AG04450 (cell line): ENCODE measurements around the gene ZNF223. TPM values are rescaled to one million over a fixed set of nuclear protein-coding genes. Genes with fewer than 3 reads are reported as not detected.

Experiments used
- CTCF ChIA-PET: fragments of 300-600, 350-600 bp; formaldehyde crosslinking; extraction: SDS; loops from one replicate; lab custom pipeline; 2022; ENCODE audit warnings: antibody characterized with exemption, inconsistent platforms; lab: Charles Lee
- POLR2A ChIA-PET: fragments of 350-600 bp; formaldehyde crosslinking; extraction: SDS; loops from one replicate; lab custom pipeline; 2021; ENCODE audit warnings: antibody characterized with exemption, inconsistent platforms; lab: Yijun Ruan, JAX
- DNase-seq: peaks from one replicate; pipeline ENCODE4 v3.0.0-alpha.2; 2011; ENCODE audit warnings: low read depth, low spot score
- H3K27ac ChIP-seq: one replicate; pipeline ENCODE4 v1.5.1; 2012; ENCODE audit warnings: low read depth, low read length, control low read depth
- H3K27me3 ChIP-seq: one replicate; pipeline ENCODE4 v1.6.0; 2012; ENCODE audit warnings: low read length; ENCODE audit not compliant: control insufficient read depth, insufficient read depth
- H3K4me3 ChIP-seq: 2 replicates; pipeline ENCODE4 v1.5.1; 2011; ENCODE audit warnings: mild to moderate bottlenecking, low read depth, low read length, control low read depth
- H3K9me3 ChIP-seq: 2 replicates; pipeline ENCODE4 v1.5.1; 2012; ENCODE audit warnings: low read length; ENCODE audit not compliant: control insufficient read depth, insufficient read depth
- polyA minus RNA-seq: library from RNA; depleted of rRNA, polyadenylated mRNA; stranded (reverse); fragments of >200 nt; gene quantifications from 2 replicates; pipeline ENCODE4 v1.2.3, GENCODE V29; 2011; rRNA and poly(A)+ RNA removed
- polyA plus RNA-seq: library from polyadenylated mRNA; depleted of rRNA; stranded (reverse); fragments of >200 nt; gene quantifications from 2 replicates; pipeline ENCODE4 v1.2.3, GENCODE V29; 2011; rRNA removed
- TF ChIP-seq, protein P1 (sequence below): IDR thresholded peaks from 2 replicates; pipeline ENCODE4 v1.5.1; 2011; ENCODE audit warnings: low read depth, low read length, control low read depth, inconsistent platforms

The ZNF223 gene
- 4.2 and 5.3 TPM in 2 replicates for polyA plus RNA-seq
- polyA minus RNA-seq: 6.0 and 10.3 TPM in 2 replicates

DNA sequence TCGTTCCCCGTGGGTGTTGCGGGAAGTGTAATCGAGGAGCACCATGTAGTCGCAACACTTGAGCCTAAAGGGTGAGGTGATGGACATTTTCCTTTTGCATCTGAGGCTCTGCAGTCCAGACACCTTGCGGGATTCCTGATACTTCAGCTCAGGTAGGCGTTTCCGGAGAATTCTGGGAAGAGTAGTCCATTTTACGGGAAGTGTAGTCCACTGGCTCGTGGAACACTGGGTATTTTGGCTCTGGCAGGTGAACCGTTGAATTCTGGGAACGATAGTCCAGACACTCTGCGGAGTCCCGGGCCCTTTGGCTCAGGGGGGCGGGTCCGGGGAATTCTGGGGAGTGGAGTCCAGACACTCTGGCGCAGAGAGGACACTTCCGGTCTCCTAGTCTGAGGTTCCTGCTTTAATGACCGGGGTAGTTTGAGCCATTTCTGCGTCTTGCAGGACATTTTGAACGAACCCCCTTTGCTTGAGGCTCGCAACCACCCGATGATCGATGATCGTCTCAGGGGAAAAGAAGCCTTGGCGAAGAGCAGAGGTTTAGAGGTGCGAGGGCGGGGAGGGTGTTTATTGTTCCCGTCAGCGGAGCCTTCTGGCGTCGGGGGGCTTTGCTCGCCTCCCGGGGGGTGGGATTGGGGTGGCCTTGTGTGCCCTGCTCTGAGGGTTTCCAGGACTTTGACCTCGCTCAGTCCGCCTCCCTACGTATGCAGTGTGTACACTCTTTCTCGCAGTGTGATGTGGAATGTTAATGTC, at the start of gene ZNF223:
Gene ZNF223, plus strand, starts transcription at position 387 of the 753 bp plus-strand sequence. CDS start 3,141 bp downstream, outside the sequence.
- ChIA-PET POLR2A (interaction anchor here (0.9 kb wide), 1 partner anchor 61 kb away, joined by 5 read pairs; the partner anchor contains the start of gene ZNF225), CTCF (no interaction called here)
- Histone ChIP-seq H3K4me3 (peak within 1 kb of the TSS; percentile 90), H3K9me3 (no peaks in the 10 kb centered on the region; the same call in 1 of the 2 replicates), H3K27me3 (no peaks in the 10 kb centered on the region), H3K27ac (peak within 1 kb of the TSS; percentile 55)
- TF ChIP-seq, protein P1, sequence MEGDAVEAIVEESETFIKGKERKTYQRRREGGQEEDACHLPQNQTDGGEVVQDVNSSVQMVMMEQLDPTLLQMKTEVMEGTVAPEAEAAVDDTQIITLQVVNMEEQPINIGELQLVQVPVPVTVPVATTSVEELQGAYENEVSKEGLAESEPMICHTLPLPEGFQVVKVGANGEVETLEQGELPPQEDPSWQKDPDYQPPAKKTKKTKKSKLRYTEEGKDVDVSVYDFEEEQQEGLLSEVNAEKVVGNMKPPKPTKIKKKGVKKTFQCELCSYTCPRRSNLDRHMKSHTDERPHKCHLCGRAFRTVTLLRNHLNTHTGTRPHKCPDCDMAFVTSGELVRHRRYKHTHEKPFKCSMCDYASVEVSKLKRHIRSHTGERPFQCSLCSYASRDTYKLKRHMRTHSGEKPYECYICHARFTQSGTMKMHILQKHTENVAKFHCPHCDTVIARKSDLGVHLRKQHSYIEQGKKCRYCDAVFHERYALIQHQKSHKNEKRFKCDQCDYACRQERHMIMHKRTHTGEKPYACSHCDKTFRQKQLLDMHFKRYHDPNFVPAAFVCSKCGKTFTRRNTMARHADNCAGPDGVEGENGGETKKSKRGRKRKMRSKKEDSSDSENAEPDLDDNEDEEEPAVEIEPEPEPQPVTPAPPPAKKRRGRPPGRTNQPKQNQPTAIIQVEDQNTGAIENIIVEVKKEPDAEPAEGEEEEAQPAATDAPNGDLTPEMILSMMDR: no peak
- peak; percentile 73 for DNase-seq

DNA sequence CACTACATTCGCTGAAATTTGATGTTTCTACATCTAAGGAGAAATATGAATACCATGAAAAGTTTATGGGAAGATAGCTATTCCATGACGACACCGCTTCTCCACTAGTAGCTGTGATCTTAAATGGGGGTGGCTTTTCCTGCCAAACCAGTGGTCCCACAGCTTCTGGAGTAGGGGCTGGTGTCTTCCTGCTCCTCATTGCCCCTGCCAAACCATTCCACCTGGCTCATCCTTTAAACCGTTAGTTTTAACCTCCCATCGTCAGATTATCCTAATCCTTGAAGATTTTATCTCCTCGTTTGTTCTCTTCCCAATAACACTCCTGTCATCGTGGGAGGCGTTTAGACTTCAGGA, 49.6 kb upstream of the ZNF223 start:
- Histone ChIP-seq H3K27ac (peak overlapping the region; percentile 68), H3K4me3 (peak overlapping the region; percentile 95), H3K9me3 (peaks cover 7% of the 10 kb centered on the region; the same call in 1 of the 2 replicates), H3K27me3 (no peaks in the 10 kb centered on the region)
- ChIA-PET CTCF (interaction anchor here (1.1 kb wide), 1 partner anchor 193 kb away, joined by 3 read pairs; no protein-coding TSS in a partner anchor), POLR2A (no interaction called here)
- DNase-seq: no peak
- TF ChIP-seq, protein P1: no peak

DNA sequence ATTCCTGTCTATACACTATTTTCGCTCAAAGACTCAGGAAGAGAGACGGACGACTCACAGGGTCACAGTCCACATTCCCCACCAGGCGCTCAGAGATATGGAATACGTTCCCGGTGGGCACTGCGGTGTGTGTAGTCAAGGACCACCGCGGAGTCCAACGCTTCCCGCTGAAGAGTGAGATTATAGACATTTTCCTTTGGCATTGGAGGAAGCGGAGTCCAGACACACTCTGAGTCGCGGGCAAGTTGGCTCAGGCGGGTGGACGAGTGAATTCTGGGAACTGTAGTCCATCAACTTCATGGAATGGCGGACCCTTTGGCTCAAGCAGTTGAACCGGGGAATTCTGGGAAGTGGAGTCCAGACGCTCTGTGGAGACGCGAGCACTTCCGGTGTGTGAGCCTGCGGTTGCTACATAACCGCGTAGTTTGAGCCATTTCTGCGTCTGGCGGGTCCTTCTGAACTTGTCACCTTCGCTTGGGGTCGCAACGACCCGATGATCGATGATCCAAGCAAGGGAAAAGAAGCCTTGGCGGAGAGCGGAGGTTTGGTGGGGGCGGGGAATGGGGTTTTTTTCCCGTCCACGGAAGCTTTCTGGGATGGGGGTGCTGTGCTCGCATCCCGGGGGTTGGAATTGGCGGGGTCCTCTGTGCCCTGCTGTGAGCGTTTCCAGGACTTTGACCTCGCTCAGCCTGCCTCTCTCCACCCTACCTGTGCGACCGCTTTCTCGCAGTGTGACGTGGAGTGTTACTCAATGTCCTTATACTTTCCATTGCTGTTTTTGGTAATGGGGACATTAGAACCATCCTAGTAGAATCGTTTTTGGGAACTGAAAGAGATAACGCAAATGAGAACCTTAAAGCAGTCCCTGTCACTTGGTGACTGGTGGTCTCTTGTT, 49.0 kb upstream of the ZNF223 start, which contains the start of gene ZNF230:
Gene ZNF230, plus strand, starts transcription at position 392 of the 895 bp plus-strand sequence. CDS start 4,122 bp downstream, outside the sequence.
- peak within 1 kb of the TSS; percentile 68 for H3K27ac ChIP-seq
- no peaks in the 10 kb centered on the region for H3K27me3 ChIP-seq
- peak within 1 kb of the TSS; percentile 95 for H3K4me3 ChIP-seq
- DNase-seq: peak; percentile 85
- ChIA-PET POLR2A (no interaction called here), CTCF (no interaction called here)
- peaks cover 8% of the 10 kb centered on the region for H3K9me3 ChIP-seq
- TF ChIP-seq, protein P1: no peak

DNA sequence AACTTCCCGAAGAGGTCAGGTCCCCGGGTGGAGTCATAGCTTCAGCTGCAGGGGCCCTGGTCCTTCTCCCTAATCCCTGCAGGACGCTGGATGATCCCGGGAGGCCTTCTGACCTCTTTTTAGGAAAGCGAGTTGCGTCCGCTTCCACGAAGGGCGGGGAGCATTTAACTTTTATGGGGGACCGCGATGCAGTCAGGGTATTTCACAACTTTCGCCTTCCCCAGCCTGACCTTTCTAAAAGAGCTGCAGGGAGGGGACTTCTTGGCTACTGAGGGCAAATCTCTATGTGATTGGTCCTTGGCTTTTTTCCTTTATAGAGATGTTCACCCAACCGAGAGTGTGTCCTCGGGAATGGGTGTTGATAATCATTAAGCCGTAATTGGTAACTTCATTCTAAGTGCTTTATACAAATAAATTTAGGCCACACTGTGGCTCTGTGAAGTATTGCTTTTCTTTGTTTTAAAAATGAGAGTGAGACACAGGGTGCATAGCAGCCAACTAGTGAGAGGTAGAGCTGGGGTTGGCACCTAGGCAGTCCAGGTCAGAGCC, 48.3 kb upstream of the ZNF223 start:
- H3K27ac ChIP-seq: no peak overlapping the region
- CTCF ChIA-PET: interaction anchor here (0.8 kb wide), 1 partner anchor 20 kb away, joined by 3 read pairs; no protein-coding TSS in a partner anchor

More for the DNA sequence above, 48.3 kb upstream of the ZNF223 start:
- no peaks in the 10 kb centered on the region for H3K27me3 ChIP-seq
- no peak for DNase-seq
- POLR2A ChIA-PET: no interaction called here
- TF ChIP-seq, protein P1: no peak
- peaks cover 10% of the 10 kb centered on the region for H3K9me3 ChIP-seq
- H3K4me3 ChIP-seq: peak overlapping the region; percentile 95
